ENCODE results near the gene CDC42EP4.

DNA sequence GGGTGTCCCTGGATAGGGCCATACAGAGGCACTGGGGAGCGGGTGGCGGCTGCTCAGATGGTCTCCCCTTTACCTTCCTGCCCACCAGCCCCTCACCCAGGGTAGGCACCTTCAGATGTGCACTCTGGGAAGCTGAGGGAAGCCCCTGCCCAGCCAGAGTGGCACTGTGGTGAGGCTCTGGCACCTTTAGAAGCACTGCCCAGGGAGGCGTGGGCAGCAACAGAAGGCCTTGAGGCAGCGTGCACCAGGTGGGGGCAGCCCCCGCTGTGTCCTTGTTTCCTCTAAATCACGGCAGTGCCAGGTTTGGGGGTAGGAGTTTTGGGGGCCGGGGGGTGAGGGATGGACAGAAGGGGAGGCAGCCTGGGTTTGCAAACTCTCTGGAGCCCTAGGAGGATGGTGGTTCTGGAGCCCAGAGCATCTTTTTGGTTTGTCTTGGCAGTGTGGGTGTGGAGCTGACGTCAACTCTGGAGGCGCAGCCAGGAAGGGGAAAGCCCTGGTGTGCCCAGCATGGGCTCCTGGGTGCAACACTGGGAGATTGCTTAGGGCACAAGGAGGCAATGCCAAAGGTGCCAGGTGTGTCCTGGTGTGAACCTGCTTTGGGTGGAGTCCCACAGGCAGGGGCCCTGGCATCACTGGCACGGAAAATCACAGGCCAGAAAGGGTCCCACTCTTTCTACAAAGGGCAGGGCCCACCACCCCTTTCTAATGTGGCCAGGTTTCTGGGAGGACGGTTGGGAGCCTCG, 23.1 kb upstream of the CDC42EP4 start:
- no peak for TF ChIP-seq POLR2A (IDR thresholded peaks at IDR 0.05)
- no peak for TF ChIP-seq CTCF (IDR thresholded peaks at IDR 0.05)
